Measurements from ENCODE around the gene LEKR1. TPM values are rescaled to one million over a fixed set of nuclear protein-coding genes. Genes with fewer than 3 reads are reported as not detected.
A peak's percentile ranks its signal among the peaks of the same experiment; 100 is the strongest.

Gene LEKR1
- total and polyA plus RNA-seq, 3 experiments from 2014 or later = 0.55 to 0.64 (median 0.56) TPM

DNA sequence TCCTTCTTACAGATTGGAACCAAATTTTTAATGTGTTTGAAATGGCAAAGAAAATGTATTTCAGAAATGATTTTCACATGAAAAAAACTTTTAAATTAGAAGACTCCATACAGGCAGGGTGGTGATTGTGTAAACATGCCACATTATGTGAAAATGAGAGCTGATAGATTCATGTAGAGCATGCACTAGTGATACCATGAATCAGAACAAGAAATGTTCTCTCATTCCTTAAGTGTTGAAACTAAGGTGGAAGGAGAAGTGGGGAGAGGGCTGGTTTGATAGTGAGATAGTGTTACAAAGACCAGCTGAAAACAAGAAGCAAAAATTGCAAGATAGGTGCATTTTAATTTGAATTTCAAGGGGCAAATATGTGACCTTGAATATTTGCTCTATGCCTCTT is 233.5 kb downstream of the LEKR1 start:
- no peaks in the 10 kb centered on the region for H3K9me3 Mint-ChIP-seq
- Histone ChIP-seq H3K27me3 (ENCODE audit: insufficient read depth, low read length, poor library complexity, severe bottlenecking) (no peaks in the 10 kb centered on the region), H3K9me3 (ENCODE audit: low read length) (no peaks in the 10 kb centered on the region), H3K27ac (ENCODE audit: low read depth, low read length) (no peak overlapping the region), H3K36me3 (ENCODE audit: insufficient read depth, low read length) (no peaks in the 10 kb centered on the region), H3K4me3 (ENCODE audit: low read length) (no peak overlapping the region), H3K4me1 (ENCODE audit: insufficient read depth, low read length) (no peaks in the 10 kb centered on the region)
- H3K36me3 Mint-ChIP-seq = peaks cover 0 to 3% (median 0%) of the 10 kb centered on the region in 3 donors
- DNase-seq = no peak
- H3K27ac Mint-ChIP-seq = no peak overlapping the region
- no peak overlapping the region for H3K4me3 Mint-ChIP-seq
- H3K4me1 Mint-ChIP-seq = peaks cover 4 to 12% (median 11%) of the 10 kb centered on the region in 3 donors
- ChIA-PET POLR2A (no interaction called here), CTCF (no interaction called here)
- peaks cover 8 to 19% of the 10 kb centered on the region in 2 donors for H3K27me3 Mint-ChIP-seq

- no peak overlapping the region for H3K4me3 ChIP-seq (ENCODE audit: low read length)
- Mint-ChIP-seq H3K27ac (no peak overlapping the region), H3K4me1 (peaks cover 20 to 25% (median 22%) of the 10 kb centered on the region in 3 donors), H3K36me3 (no peaks in the 10 kb centered on the region), H3K4me3 (no peak overlapping the region), H3K27me3 (peaks cover 8 to 12% of the 10 kb centered on the region in 2 donors), H3K9me3 (no peaks in the 10 kb centered on the region)
- H3K36me3 ChIP-seq (ENCODE audit: insufficient read depth, low read length) = no peaks in the 10 kb centered on the region
- no peaks in the 10 kb centered on the region for H3K9me3 ChIP-seq (ENCODE audit: low read length)
- POLR2A ChIA-PET = no interaction called here
- peaks cover 7% of the 10 kb centered on the region for H3K4me1 ChIP-seq (ENCODE audit: insufficient read depth, low read length)
- H3K27me3 ChIP-seq (ENCODE audit: insufficient read depth, low read length, poor library complexity, severe bottlenecking) = no peaks in the 10 kb centered on the region
- CTCF ChIA-PET = no interaction called here
- H3K27ac ChIP-seq (ENCODE audit: low read depth, low read length) = no peak overlapping the region
- no peak for DNase-seq
Measured at GRCh38 chr3:157061265-157061664, 235.1 kb downstream of the LEKR1 start.

- H3K4me3 Mint-ChIP-seq = no peak overlapping the region
- POLR2A ChIA-PET = no interaction called here
- CTCF ChIA-PET = interaction anchor here (1.3 to 1.6 kb wide), 2 partner anchors 74 to 386 kb away, joined by 3 to 4 read pairs; no protein-coding TSS in a partner anchor
Measured at GRCh38 chr3:157063469-157063868, 237.3 kb downstream of the LEKR1 start.

GRCh38 chr3:157063926-157064325 is 237.8 kb downstream of the LEKR1 start:
- H3K9me3 ChIP-seq (ENCODE audit: low read length) = no peaks in the 10 kb centered on the region
- Mint-ChIP-seq H3K9me3 (no peaks in the 10 kb centered on the region), H3K4me3 (no peak overlapping the region), H3K4me1 (peaks cover 47 to 51% (median 48%) of the 10 kb centered on the region in 3 donors), H3K36me3 (no peaks in the 10 kb centered on the region), H3K27me3 (peaks cover 2 to 3% of the 10 kb centered on the region in 2 donors), H3K27ac (peak overlapping the region in 1 of 8 donors; percentile 77)
- no peaks in the 10 kb centered on the region for H3K27me3 ChIP-seq (ENCODE audit: insufficient read depth, low read length, poor library complexity, severe bottlenecking)
- no peak overlapping the region for H3K27ac ChIP-seq (ENCODE audit: low read depth, low read length)
- ChIA-PET POLR2A (no interaction called here), CTCF (interaction anchor here (1.6 kb wide), 1 partner anchor 74 kb away, joined by 4 read pairs; no protein-coding TSS in a partner anchor)
- H3K4me3 ChIP-seq (ENCODE audit: low read length) = no peak overlapping the region
- peaks cover 23% of the 10 kb centered on the region for H3K4me1 ChIP-seq (ENCODE audit: insufficient read depth, low read length)
- no peak for DNase-seq
- no peaks in the 10 kb centered on the region for H3K36me3 ChIP-seq (ENCODE audit: insufficient read depth, low read length)

More at GRCh38 chr3:157063469-157063868, 237.3 kb downstream of the LEKR1 start:
- Histone ChIP-seq H3K4me3 (ENCODE audit: low read length) (no peak overlapping the region), H3K4me1 (ENCODE audit: insufficient read depth, low read length) (peaks cover 23% of the 10 kb centered on the region), H3K9me3 (ENCODE audit: low read length) (no peaks in the 10 kb centered on the region), H3K36me3 (ENCODE audit: insufficient read depth, low read length) (no peaks in the 10 kb centered on the region), H3K27ac (ENCODE audit: low read depth, low read length) (no peak overlapping the region), H3K27me3 (ENCODE audit: insufficient read depth, low read length, poor library complexity, severe bottlenecking) (no peaks in the 10 kb centered on the region)
- Mint-ChIP-seq H3K27ac (peak overlapping the region in 1 of 8 donors; percentile 7), H3K27me3 (peaks cover 3 to 4% of the 10 kb centered on the region in 2 donors), H3K9me3 (no peaks in the 10 kb centered on the region), H3K36me3 (no peaks in the 10 kb centered on the region), H3K4me1 (peaks cover 42 to 47% (median 44%) of the 10 kb centered on the region in 3 donors)
- no peak for DNase-seq

DNA sequence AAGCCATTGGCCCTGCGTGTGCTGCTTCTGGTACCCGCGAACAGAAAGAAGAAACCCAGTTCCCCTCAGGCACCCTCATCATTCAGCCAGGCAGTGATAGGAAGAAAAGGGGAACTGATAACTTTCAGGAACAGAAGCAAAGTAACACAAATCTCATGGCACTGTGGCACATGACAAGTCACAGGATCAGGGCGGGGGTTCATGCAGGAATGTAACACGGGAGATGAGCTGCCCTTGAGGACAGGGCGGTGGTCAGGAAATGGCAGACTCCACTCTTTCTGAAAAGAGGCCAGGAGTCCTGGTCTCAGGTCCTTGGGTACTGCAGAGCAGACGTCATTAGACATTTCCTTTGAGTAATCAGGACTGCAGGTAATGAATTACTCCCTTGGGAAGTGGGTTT is 238.2 kb downstream of the LEKR1 start:
- Histone ChIP-seq H3K4me1 (ENCODE audit: insufficient read depth, low read length) (peaks cover 23% of the 10 kb centered on the region), H3K9me3 (ENCODE audit: low read length) (no peaks in the 10 kb centered on the region), H3K27me3 (ENCODE audit: insufficient read depth, low read length, poor library complexity, severe bottlenecking) (no peaks in the 10 kb centered on the region), H3K27ac (ENCODE audit: low read depth, low read length) (no peak overlapping the region), H3K36me3 (ENCODE audit: insufficient read depth, low read length) (no peaks in the 10 kb centered on the region), H3K4me3 (ENCODE audit: low read length) (no peak overlapping the region)
- Mint-ChIP-seq H3K36me3 (no peaks in the 10 kb centered on the region), H3K4me1 (peaks cover 49 to 52% (median 49%) of the 10 kb centered on the region in 3 donors), H3K27ac (peak overlapping the region in 2 of 8 donors; percentile 74 to 77), H3K4me3 (no peak overlapping the region), H3K9me3 (no peaks in the 10 kb centered on the region), H3K27me3 (peaks cover 0 to 2% of the 10 kb centered on the region in 2 donors)
- no peak for DNase-seq
- CTCF ChIA-PET = interaction anchor here (1.6 kb wide), 1 partner anchor 73 kb away, joined by 4 read pairs; no protein-coding TSS in a partner anchor
- POLR2A ChIA-PET = no interaction called here

DNA sequence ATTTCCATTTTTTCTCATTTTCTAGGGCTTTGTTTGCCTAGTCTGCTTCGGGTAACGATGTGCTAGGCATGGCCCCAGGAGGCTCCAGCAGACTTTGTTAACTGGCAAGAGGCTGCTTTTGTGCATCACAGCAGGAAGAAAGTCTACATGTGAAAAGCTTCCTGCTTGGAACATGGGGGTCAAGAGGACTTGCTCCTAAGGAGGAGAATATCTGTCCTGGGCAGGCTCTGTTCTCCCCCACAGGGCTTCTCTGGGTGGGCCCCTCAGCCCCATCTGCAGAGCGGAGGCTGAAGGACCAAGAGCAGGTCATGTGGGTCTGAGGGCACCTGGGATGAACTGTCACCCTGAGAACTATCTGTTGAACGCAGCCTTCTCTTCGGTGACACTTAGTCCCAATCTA is 239.0 kb downstream of the LEKR1 start:
- ChIA-PET CTCF (interaction anchor here (2.5 kb wide), 1 partner anchor 16 kb away, joined by 24 read pairs; no protein-coding TSS in a partner anchor), POLR2A (interaction anchor here (1.2 kb wide), 1 partner anchor 95 kb away, joined by 3 read pairs; the partner anchor contains the start of gene CCNL1)
- Mint-ChIP-seq H3K27ac (peak overlapping the region in 3 of 8 donors; percentile 14 to 43 (median 35)), H3K4me1 (peaks cover 49 to 53% (median 51%) of the 10 kb centered on the region in 3 donors), H3K27me3 (peaks cover 0 to 2% of the 10 kb centered on the region in 2 donors), H3K36me3 (no peaks in the 10 kb centered on the region), H3K4me3 (no peak overlapping the region), H3K9me3 (no peaks in the 10 kb centered on the region)
- DNase-seq = no peak
- H3K27me3 ChIP-seq (ENCODE audit: insufficient read depth, low read length, poor library complexity, severe bottlenecking) = no peaks in the 10 kb centered on the region
- H3K9me3 ChIP-seq (ENCODE audit: low read length) = no peaks in the 10 kb centered on the region
- no peak overlapping the region for H3K4me3 ChIP-seq (ENCODE audit: low read length)
- peaks cover 23% of the 10 kb centered on the region for H3K4me1 ChIP-seq (ENCODE audit: insufficient read depth, low read length)
- H3K36me3 ChIP-seq (ENCODE audit: insufficient read depth, low read length) = no peaks in the 10 kb centered on the region
- H3K27ac ChIP-seq (ENCODE audit: low read depth, low read length) = no peak overlapping the region

DNA sequence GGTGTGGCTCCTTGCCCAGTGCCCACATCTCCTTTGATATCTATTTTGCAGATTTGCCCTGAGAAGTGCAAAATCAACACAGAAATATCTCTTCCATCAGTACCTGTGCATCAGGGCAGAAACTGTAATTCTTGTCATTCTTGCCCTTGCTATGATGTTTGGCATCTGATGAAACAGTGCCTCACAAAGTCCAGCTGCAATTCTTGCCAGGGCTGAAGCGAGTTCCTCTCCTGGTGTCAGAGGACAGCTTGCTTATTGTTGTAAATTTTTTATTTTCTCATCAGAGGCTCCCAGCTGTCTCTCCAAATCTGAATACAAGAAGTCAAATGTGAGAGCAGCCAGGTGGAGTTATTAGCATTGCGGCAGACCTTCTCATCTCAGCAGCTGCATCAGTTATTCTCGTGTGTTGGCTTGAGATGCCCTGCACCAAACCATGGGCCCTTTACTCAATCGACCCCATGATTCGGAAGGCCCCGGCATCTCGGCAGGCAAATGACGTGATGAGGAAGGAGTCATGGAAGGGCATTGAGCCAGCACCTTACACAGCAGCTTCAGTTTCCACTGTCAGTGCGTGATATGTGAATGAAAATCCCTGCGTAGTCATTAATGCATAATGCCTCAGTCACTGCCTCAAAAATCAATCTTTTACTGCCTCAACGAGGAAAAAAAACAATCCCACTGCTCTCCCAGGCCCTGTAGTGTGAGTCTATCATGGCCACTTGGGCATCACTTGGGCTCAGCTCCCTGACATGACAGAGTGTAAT is 240.4 kb downstream of the LEKR1 start:
- peaks cover 0 to 4% of the 10 kb centered on the region in 2 donors for H3K27me3 Mint-ChIP-seq
- H3K4me3 Mint-ChIP-seq = peak overlapping the region in 6 of 7 donors; percentile 23 to 84 (median 72)
- Histone ChIP-seq H3K36me3 (ENCODE audit: insufficient read depth, low read length) (no peaks in the 10 kb centered on the region), H3K4me1 (ENCODE audit: insufficient read depth, low read length) (peaks cover 23% of the 10 kb centered on the region), H3K4me3 (ENCODE audit: low read length) (no peak overlapping the region), H3K9me3 (ENCODE audit: low read length) (no peaks in the 10 kb centered on the region), H3K27ac (ENCODE audit: low read depth, low read length) (no peak overlapping the region), H3K27me3 (ENCODE audit: insufficient read depth, low read length, poor library complexity, severe bottlenecking) (no peaks in the 10 kb centered on the region)
- DNase-seq = no peak
- H3K9me3 Mint-ChIP-seq = no peaks in the 10 kb centered on the region
- H3K4me1 Mint-ChIP-seq = peaks cover 49 to 53% (median 53%) of the 10 kb centered on the region in 3 donors
- CTCF ChIA-PET = interaction anchor here (0.8 to 2.5 kb wide), 10 partner anchors 10 to 513 kb away, joined by 3 to 24 read pairs (median 4); no protein-coding TSS in a partner anchor
- POLR2A ChIA-PET = interaction anchor here (0.7 to 1.4 kb wide), 7 partner anchors 23 to 511 kb away, joined by 3 to 11 read pairs (median 3); partner anchors contain the start of genes CCNL1 and SSR3
- H3K36me3 Mint-ChIP-seq = no peaks in the 10 kb centered on the region
- H3K27ac Mint-ChIP-seq = peak overlapping the region; percentile 43 to 95 (median 94)

DNA sequence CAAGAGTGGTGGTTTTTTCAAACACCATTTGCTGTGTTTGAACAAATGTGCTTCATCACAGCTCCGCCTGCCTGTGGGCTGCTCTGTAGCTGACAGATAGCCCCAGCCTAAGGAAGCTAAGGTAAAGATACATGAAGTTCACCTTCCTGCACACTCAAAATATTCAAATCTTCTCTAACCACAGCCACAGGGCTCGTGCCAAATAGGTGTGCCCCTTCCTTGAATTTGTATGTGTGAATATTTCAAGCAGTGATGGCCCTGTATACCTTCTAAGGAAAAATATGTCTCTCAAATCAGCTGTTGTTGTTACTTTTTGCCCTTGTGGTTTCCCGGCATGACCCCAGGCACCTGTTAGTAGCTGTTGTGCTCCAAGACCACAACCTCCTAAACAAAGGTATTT is 241.0 kb downstream of the LEKR1 start:
- peaks cover 0 to 2% of the 10 kb centered on the region in 2 donors for H3K27me3 Mint-ChIP-seq
- H3K9me3 Mint-ChIP-seq = no peaks in the 10 kb centered on the region
- H3K4me1 Mint-ChIP-seq = peaks cover 51 to 56% (median 53%) of the 10 kb centered on the region in 3 donors
- Histone ChIP-seq H3K4me3 (ENCODE audit: low read length) (no peak overlapping the region), H3K36me3 (ENCODE audit: insufficient read depth, low read length) (no peaks in the 10 kb centered on the region), H3K9me3 (ENCODE audit: low read length) (no peaks in the 10 kb centered on the region), H3K27ac (ENCODE audit: low read depth, low read length) (no peak overlapping the region), H3K27me3 (ENCODE audit: insufficient read depth, low read length, poor library complexity, severe bottlenecking) (no peaks in the 10 kb centered on the region), H3K4me1 (ENCODE audit: insufficient read depth, low read length) (peaks cover 23% of the 10 kb centered on the region)
- CTCF ChIA-PET = interaction anchor here (0.8 to 2.5 kb wide), 11 partner anchors 9 to 513 kb away, joined by 3 to 24 read pairs (median 4); no protein-coding TSS in a partner anchor
- POLR2A ChIA-PET = interaction anchor here (0.7 to 1.4 kb wide), 7 partner anchors 14 to 512 kb away, joined by 3 to 11 read pairs (median 3); partner anchors contain the start of gene SSR3
- H3K36me3 Mint-ChIP-seq = no peaks in the 10 kb centered on the region
- H3K4me3 Mint-ChIP-seq = peak overlapping the region in 6 of 7 donors; percentile 49 to 84 (median 72)
- peak; percentile 12 to 78 (median 46) for DNase-seq
- H3K27ac Mint-ChIP-seq = peak overlapping the region; percentile 43 to 95 (median 94)

Measured in CD8-positive, alpha-beta memory T cell (primary cell).